ENCODE data around the gene SLC24A4.

The SLC24A4 gene

DNA sequence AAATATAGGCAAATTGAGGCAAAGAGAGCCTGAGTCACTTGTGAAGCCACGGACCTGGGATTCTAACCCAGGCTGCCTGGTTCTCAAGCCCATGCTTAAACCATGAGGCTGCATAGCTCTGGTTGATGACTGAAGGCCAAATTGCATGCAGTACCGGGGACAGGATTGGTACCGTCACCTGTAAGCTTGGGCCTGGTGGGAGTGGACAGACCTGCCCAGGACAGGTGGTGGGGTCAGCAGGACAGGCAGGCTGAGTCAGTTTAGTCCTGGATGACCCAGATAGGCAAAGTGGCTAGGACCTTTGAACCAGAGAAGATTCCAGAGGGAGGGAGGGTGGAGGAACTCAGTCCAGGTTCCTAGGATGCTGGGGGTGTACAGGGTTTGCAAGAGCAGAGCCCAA, 216.5 kb downstream of the SLC24A4 start:
- no peak for DNase-seq (ENCODE audit: low read depth in 2 of 3, low spot score in 2 of 3)

DNA sequence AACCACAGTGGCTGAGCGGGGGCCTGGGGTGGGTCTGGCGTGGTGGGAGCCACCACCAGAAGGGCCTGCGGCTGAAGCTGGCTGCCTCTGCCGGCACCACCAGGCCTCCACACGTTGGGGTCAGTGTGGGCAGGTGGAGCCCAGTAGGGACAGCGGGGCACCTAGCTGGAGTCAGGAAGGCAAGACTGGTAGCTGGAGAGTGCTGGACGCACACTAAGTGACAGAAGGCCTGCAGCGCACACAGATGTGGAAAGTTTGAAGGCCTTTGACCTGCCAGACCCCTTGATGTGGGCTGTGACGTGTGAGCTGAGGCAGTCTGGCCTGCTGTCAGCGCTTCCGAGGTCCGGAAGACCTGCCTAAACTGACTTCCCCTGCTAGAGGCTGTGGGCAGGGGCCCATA, 216.9 kb downstream of the SLC24A4 start:
- no peak for DNase-seq (ENCODE audit: low read depth in 2 of 3, low spot score in 2 of 3)

DNA sequence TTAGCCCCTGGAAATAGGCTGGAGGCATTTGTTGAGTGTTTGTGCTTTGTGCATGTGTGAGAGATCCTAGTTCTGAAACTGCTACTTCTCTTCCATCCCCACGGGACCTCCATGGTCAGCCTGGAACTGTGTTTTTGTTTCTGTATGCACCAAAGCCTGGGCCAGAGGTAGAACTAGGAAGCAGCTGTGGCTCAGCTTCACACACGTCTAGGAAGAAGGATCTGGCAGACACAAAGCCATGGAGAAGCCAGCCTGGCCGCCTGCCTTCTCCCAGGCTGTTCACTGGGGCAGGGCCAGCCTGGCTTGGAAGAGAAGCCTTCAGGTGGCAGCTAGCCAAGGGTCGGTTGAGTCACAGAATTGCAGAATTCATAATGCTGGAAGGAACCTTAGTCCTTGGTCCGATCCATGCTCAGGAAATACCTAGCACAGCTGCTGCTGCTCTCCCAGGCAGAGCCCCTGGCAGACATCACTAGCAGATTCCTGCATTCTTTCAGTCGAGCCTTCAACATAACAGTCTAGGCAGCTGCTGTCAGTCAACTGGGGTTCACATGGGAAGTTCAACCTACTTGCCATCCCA, 217.6 kb downstream of the SLC24A4 start:
- DNase-seq (ENCODE audit: low read depth in 2 of 3, low spot score in 2 of 3): no peak

DNA sequence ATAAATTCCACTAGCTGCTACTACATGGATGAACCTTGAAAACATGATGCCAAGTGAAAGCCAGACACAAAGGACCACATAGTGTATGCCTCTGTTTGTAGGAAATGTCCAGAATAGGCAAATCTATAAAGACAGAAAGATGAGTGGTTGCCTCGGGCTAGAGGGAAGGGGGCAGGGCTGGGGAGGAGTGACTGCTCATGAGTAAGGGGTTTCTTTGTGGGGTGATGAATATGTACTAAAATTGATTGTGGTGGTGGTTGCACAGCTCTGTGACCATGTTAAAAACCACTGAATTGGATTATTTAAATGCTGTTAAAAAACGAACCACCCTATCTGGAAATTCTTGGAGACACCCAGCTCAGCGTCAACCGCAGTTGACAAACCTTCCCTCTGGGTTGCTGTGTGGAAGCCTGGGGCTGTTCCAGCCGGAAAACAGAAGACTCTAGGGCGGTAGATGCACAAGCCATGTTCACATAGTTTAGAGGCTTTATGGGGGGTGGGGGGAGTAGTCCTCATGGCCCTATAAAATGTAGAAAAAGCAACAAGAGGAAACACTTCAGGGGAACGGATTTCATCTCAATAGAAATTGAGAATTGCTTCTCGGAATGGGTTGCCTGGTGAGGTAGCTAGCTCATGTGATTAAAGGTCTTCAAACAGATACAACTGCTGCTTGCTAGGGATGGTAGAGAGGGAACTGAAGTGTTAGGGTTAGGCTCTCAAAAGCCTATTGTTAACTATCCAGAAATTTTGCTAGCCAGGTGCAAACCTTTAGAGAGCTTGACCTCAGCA, 220.0 kb downstream of the SLC24A4 start:
- no peak for DNase-seq (ENCODE audit: low read depth in 2 of 3, low spot score in 2 of 3)

DNA sequence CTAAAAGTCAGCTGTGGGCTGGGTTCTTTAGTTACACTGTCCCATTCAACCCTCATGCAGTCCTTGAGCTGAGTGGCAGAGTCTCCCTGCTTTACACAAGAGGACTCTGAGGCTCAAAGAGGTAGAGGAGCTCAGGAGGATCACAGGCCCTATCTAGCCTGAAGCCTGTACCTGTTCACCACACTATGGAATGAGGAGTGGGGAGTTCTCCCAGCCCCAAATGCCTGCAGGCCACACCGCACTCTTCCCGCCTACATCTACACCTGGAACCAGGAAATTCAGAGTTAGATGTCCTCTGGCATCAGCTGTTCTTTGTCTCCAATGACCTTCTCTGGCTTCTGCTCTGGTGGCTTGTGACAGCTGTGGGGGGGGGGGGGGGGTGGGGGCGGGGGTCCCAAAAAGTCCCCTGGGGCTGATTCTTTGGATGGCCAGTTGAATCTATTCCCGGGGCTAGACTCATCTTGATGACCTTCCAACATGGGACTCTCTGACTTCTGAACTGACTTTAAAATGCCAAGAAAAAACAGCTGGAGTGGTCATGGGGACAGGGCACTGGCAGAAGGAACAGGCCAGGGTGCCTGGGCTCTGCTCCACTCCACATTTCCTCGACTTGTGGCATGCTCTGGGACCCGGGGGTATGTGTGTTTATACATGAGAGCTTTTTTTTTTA, 221.2 kb downstream of the SLC24A4 start:
- no peak for DNase-seq (ENCODE audit: low read depth in 2 of 3, low spot score in 2 of 3)

DNA sequence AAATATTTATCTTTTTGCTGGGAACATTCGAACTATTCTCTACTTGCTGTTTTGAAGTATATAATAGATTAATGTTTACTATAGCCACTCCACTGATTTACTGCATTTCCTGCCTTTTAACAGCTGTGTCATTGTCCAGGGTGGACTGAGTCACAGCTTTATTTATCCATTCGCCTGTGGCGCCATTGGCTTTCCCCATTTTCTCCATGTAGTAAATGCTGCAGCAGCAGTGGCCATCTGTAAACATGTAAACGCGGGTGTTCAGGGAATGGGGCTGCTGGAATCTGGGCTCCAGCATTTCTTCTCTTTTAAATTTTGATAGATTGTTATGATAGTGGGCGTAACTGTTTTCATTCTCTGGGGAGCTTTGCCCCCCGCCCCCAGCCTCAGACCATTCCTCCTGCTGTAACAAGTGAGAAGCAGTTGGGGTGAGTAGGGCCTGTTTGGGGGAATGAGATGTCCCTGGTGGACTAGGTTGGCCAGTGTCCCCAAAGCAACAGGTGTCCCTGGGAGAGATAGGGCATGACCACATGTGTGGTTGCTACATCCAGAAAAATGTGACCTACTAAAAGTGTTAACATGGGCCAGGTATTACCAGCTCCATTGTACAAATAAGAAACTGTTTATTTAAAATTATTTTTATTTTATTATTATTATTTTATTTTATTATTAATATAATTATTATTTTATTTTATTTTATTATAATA, 223.5 kb downstream of the SLC24A4 start:
- no peak for DNase-seq (ENCODE audit: low read depth in 2 of 3, low spot score in 2 of 3)

- no peak for DNase-seq (ENCODE audit: low read depth in 2 of 3, low spot score in 2 of 3)
These were observed 226.3 kb downstream of the SLC24A4 start for GRCh38 chr14:92549105-92549858.

- DNase-seq (ENCODE audit: low read depth in 2 of 3, low spot score in 2 of 3): no peak
These were observed 226.9 kb downstream of the SLC24A4 start for GRCh38 chr14:92549859-92550230.

Data from activated CD8-positive, alpha-beta memory T cell treated with anti-CD3 and anti-CD28 coated beads for 48 hours (primary cell).